Measurements from ENCODE around the gene PHF12. TPM values are rescaled to one million over a fixed set of nuclear protein-coding genes. Genes with fewer than 3 reads are reported as not detected.

Gene PHF12
- total and polyA plus RNA-seq, 2 of the 8 experiments (the other 6 are each of a cell fraction or from before 2014, with no cell fraction given) = 38.8 to 65.7 TPM

DNA sequence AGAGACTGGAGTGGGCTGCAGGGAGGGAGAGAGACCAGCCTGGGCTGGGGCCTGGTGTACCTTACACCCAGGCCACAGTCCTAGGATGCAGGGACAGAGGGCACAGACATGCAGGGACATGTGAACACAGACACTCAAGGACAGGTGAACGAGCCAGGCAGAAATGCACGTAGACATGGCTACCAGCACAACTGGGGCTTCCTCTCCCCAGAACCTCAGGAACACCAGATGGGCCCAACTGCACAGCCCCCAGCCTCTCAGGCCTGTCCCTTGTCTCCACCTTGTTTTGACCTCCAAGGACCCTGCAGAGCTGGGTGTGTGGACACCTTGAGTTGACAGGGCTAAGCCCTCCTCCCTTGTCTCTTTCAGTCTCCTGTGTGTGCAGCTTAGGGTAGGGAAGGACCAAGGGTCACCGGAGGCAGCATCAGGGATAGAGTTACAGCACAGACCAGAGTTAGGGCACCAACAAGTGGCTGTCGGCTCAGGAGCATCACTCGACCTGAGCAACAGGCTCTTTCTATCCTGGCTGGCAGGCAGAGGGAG lies 45.3 kb upstream of the PHF12 start:
- H3K4me3 ChIP-seq (ENCODE audit: extremely low read depth in 1 of 4, insufficient read depth in 2 of 4, low read depth in 3 of 4, low read length in 4 of 4) = no peak overlapping the region
- no peak overlapping the region for H3K9ac ChIP-seq (replicated peaks in 1 of 4; ENCODE audit: extremely low read depth in 1 of 4, low read depth in 3 of 4, low read length in 3 of 4)
- peak overlapping the region; percentile 61 for H4K91ac ChIP-seq (replicated peaks; ENCODE audit: insufficient read length, low read length)
- ChIA-PET POLR2A (ENCODE audit: partially characterized antibody) (interaction anchor here (1.0 to 2.3 kb wide), 5 partner anchors 10 to 115 kb away, joined by 3 to 7 read pairs (median 4); no protein-coding TSS in a partner anchor), CTCF (ENCODE audit: partially characterized antibody) (interaction anchor here (0.5 to 17.9 kb wide), 15 partner anchors 8 to 897 kb away, joined by 3 to 239 read pairs (median 3); partner anchors contain the start of gene SEZ6)
- peak overlapping the region; percentile 98; the same call in 1 of the 2 replicates for H2BK12ac ChIP-seq (ENCODE audit: low read depth, low read length)
- peak; percentile 55 for FAIRE-seq
- no peaks in the 10 kb centered on the region for H3K36me3 ChIP-seq (ENCODE audit: control insufficient read depth in 2 of 4, insufficient read depth in 4 of 4, low read length in 3 of 4)
- no peak overlapping the region for H2AFZ ChIP-seq (ENCODE audit: low read length)
- H2BK5ac ChIP-seq (ENCODE audit: low read depth, low read length) = peak overlapping the region; percentile 2; the same call in 1 of the 2 replicates
- no peak overlapping the region for H3K23ac ChIP-seq (ENCODE audit: insufficient read length)
- no peaks in the 10 kb centered on the region for H4K20me1 ChIP-seq (replicated peaks in 1 of 2; ENCODE audit: control insufficient read depth in 1 of 2, insufficient read depth in 2 of 2, low read length in 2 of 2)
- DNase-seq (ENCODE audit: low read depth in 1 of 2, low spot score in 2 of 2) = no peak
- peak overlapping the region; percentile 55; the same call in 1 of the 2 replicates for H2BK15ac ChIP-seq (ENCODE audit: low read length)
- no peak overlapping the region for H3K14ac ChIP-seq (ENCODE audit: insufficient read length)
- TF ChIP-seq, protein P1, sequence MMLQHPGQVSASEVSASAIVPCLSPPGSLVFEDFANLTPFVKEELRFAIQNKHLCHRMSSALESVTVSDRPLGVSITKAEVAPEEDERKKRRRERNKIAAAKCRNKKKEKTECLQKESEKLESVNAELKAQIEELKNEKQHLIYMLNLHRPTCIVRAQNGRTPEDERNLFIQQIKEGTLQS (IDR thresholded peaks at IDR 0.05; ENCODE audit: insufficient read depth, low read depth, low read length) = no peak
- TF ChIP-seq TAF1 (IDR thresholded peaks at IDR 0.05; ENCODE audit: low read depth, low read length) (no peak), CHD1 (IDR thresholded peaks at IDR 0.05; ENCODE audit: low read depth, low read length) (no peak), SIX5 (IDR thresholded peaks at IDR 0.05; ENCODE audit: low read depth, low read length) (no peak), SP1 (IDR thresholded peaks at IDR 0.05; ENCODE audit: low read depth, low read length) (no peak), POLR2AphosphoS5 (IDR thresholded peaks at IDR 0.05; ENCODE audit: low read depth, low read length) (peak; percentile 82)
- H4K5ac ChIP-seq (ENCODE audit: insufficient read length, low read depth, low read length) = no peak overlapping the region
- 86% methylated on average over 5 of the region's 5 CpGs; no CpG with 5 or more reads in 1 of the 2 experiments for WGBS, 2 experiments (ENCODE audit: extremely low coverage in 1 of 2, insufficient coverage in 1 of 2, insufficient read length in 1 of 2, insufficient replicate concordance in 2 of 2, low coverage in 1 of 2, low lambda C conversion rate in 2 of 2, missing lambda C conversion rate in 1 of 2)
- H3K27ac ChIP-seq (ENCODE audit: low read depth, low read length) = no peak overlapping the region
- H3K23me2 ChIP-seq (ENCODE audit: low read depth, low read length) = no peaks in the 10 kb centered on the region
- no peaks in the 10 kb centered on the region for H3K79me1 ChIP-seq (ENCODE audit: low read depth, low read length)
- no peaks in the 10 kb centered on the region for H3K79me2 ChIP-seq (ENCODE audit: control insufficient read depth in 1 of 2, insufficient read depth in 2 of 2, low read length in 2 of 2)
- H3K9me3 ChIP-seq (ENCODE audit: insufficient read depth in 2 of 2, low read depth in 1 of 2, low read length in 1 of 2) = no peaks in the 10 kb centered on the region
- no peak overlapping the region for H3K56ac ChIP-seq (replicated peaks; ENCODE audit: insufficient read length, low read depth, low read length)
- H4K8ac ChIP-seq (ENCODE audit: extremely low read depth, insufficient read depth, low read length) = peak overlapping the region; percentile 41; the same call in 1 of the 2 replicates
- H2AK5ac ChIP-seq (ENCODE audit: low read depth, low read length) = no peak overlapping the region; the same call in 1 of the 2 replicates
- H3K4me2 ChIP-seq (ENCODE audit: insufficient read depth in 1 of 2, low read depth in 2 of 2, low read length in 2 of 2) = peak overlapping the region in 1 of 2 experiments; percentile 34; a peak in 1 of 4 replicates
- peaks cover 0 to 20% (median 12%) of the 10 kb centered on the region in 4 experiments; a peak in 6 of 7 replicates for H3K4me1 ChIP-seq (replicated peaks in 1 of 4; ENCODE audit: control insufficient read depth in 3 of 4, insufficient read depth in 4 of 4, low read length in 3 of 4)
- H3K4ac ChIP-seq (replicated peaks; ENCODE audit: insufficient read length, low read depth, low read length) = no peak overlapping the region
- peak overlapping the region; percentile 43 for H2BK20ac ChIP-seq (ENCODE audit: low read length)
- H3K27me3 ChIP-seq (replicated peaks in 1 of 4; ENCODE audit: control insufficient read depth in 3 of 4, extremely low read depth in 1 of 4, insufficient read depth in 3 of 4, low read length in 3 of 4) = no peaks in the 10 kb centered on the region; a peak in 3 of 7 replicates
- H2BK120ac ChIP-seq (replicated peaks; ENCODE audit: low read depth, low read length) = peak overlapping the region; percentile 40
- no peak overlapping the region; the same call in 1 of the 2 replicates for H3K18ac ChIP-seq (ENCODE audit: extremely low read depth, low read length)
